Karpas-422 (cell line): ENCODE results near the gene PTGES3. TPM values are rescaled to one million over a fixed set of nuclear protein-coding genes. Genes with fewer than 3 reads are reported as not detected.
"Not testable (repeated sequence)": the region's sequence is repeated elsewhere in the genome, so short reads cannot be mapped to it uniquely, and the experiment has no call there.

ENCODE experiments used
- DNase-seq: peaks from one replicate; pipeline ENCODE4 v3.0.0-alpha.2; 2015
- H2AFZ ChIP-seq: fragments of 200-600 bp; sonication (generic); 2 replicates; pipeline ENCODE4 v1.6.1; 2014; ENCODE audit warnings: antibody characterized with exemption, low read length, mixed read lengths
- H3K27ac ChIP-seq: fragments of 200-600 bp; sonication (generic); 2 replicates; pipeline ENCODE4 v1.5.1; 2014; ENCODE audit warnings: mild to moderate bottlenecking, low read length, moderate library complexity
- H3K27me3 ChIP-seq: fragments of 200-600 bp; sonication (generic); 2 replicates; pipeline ENCODE4 v1.6.1; 2014; ENCODE audit warnings: low read length, mixed read lengths
- H3K36me3 ChIP-seq: fragments of 200-600 bp; sonication (generic); 2 replicates; pipeline ENCODE4 v1.6.1; 2014; ENCODE audit warnings: low read length, mixed read lengths; ENCODE audit not compliant: insufficient read depth
- H3K4me1 ChIP-seq: fragments of 200-600 bp; sonication (generic); 2 replicates; pipeline ENCODE4 v1.6.1; 2014; ENCODE audit warnings: mild to moderate bottlenecking, low read length, mixed read lengths
- H3K4me2 ChIP-seq: fragments of 200-600 bp; sonication (generic); 2 replicates; pipeline ENCODE4 v1.6.1; 2014; ENCODE audit warnings: low read length, low read depth, mild to moderate bottlenecking; ENCODE audit not compliant: poor library complexity, severe bottlenecking
- H3K4me3 ChIP-seq: fragments of 200-600 bp; sonication (generic); 2 replicates; pipeline ENCODE4 v1.5.1; 2014; ENCODE audit warnings: mild to moderate bottlenecking, antibody characterized with exemption, low read length, mixed read lengths
- H3K79me2 ChIP-seq: fragments of 200-600 bp; sonication (generic); 2 replicates; pipeline ENCODE4 v1.6.1; 2014; ENCODE audit warnings: mild to moderate bottlenecking, low read length, mixed read lengths
- H3K9ac ChIP-seq: fragments of 200-600 bp; sonication (generic); 2 replicates; pipeline ENCODE4 v1.6.0; 2014; ENCODE audit warnings: low read length
- H3K9me2 ChIP-seq: fragments of 200-600 bp; sonication (generic), shearing (Covaris generic); replicated peaks from 2 replicates; pipeline ENCODE4 v1.6.0; 2014; ENCODE audit warnings: mild to moderate bottlenecking, low read length, moderate library complexity; ENCODE audit not compliant: insufficient read depth
- H3K9me3 ChIP-seq: fragments of 300-700, 200-600 bp; sonication (generic); 2 replicates; pipeline ENCODE4 v1.6.1; 2014; ENCODE audit warnings: low read length, mixed read lengths
- H4K20me1 ChIP-seq: fragments of 200-600 bp; sonication (generic); 2 replicates; pipeline ENCODE4 v1.6.1; 2014; ENCODE audit warnings: mild to moderate bottlenecking, antibody characterized with exemption, low read length, low read depth; ENCODE audit not compliant: insufficient read depth
- total RNA-seq: library from RNA; depleted of rRNA; stranded (reverse); fragments of >200 nt; shearing (Covaris generic); gene quantifications from 2 replicates; pipeline ENCODE4 v1.2.3, GENCODE V29; 2014; ENCODE audit warnings: low replicate concordance

Gene PTGES3
- total RNA-seq, 1 experiment from 2014 or later, result 126 TPM

GRCh38 chr12:56658921-56659320, 29.2 kb downstream of the PTGES3 start:
- H4K20me1 ChIP-seq, result no peaks in the 10 kb centered on the region
- DNase-seq, result peak; percentile 84
- no peaks in the 10 kb centered on the region for H3K27me3 ChIP-seq
- no peaks in the 10 kb centered on the region; the same call in 1 of the 2 replicates for H3K9me3 ChIP-seq
- H2AFZ ChIP-seq, result no peak overlapping the region
- peak overlapping the region; percentile 68 for H3K27ac ChIP-seq
- peak overlapping the region; percentile 7; the same call in 1 of the 2 replicates for H3K9ac ChIP-seq
- H3K36me3 ChIP-seq, result no peaks in the 10 kb centered on the region
- H3K79me2 ChIP-seq, result no peaks in the 10 kb centered on the region
- H3K4me1 ChIP-seq, result peaks cover 37% of the 10 kb centered on the region
- H3K4me3 ChIP-seq, result no peak overlapping the region; the same call in 1 of the 2 replicates
- H3K9me2 ChIP-seq, result no peaks in the 10 kb centered on the region
- peak overlapping the region; percentile 49 for H3K4me2 ChIP-seq

GRCh38 chr12:56657416-56658379, 30.4 kb downstream of the PTGES3 start:
- Histone ChIP-seq H3K9ac (no peak overlapping the region), H3K9me3 (peaks cover 5% of the 10 kb centered on the region), H4K20me1 (no peaks in the 10 kb centered on the region), H3K79me2 (no peaks in the 10 kb centered on the region), H3K36me3 (no peaks in the 10 kb centered on the region), H3K4me2 (no peak overlapping the region), H3K9me2 (no peaks in the 10 kb centered on the region), H3K4me3 (no peak overlapping the region), H2AFZ (no peak overlapping the region), H3K27me3 (no peaks in the 10 kb centered on the region), H3K27ac (no peak overlapping the region; the same call in 1 of the 2 replicates), H3K4me1 (peaks cover 37% of the 10 kb centered on the region)
- peak; percentile 55 for DNase-seq

GRCh38 chr12:56653781-56654180, 34.3 kb downstream of the PTGES3 start:
- not testable (repeated sequence) for DNase-seq, H3K79me2 ChIP-seq, H3K9me2 ChIP-seq, H3K27ac ChIP-seq, H3K36me3 ChIP-seq, H3K4me3 ChIP-seq, H3K9ac ChIP-seq, H3K9me3 ChIP-seq, H4K20me1 ChIP-seq, H2AFZ ChIP-seq, H3K4me2 ChIP-seq, H3K27me3 ChIP-seq
- H3K4me1 ChIP-seq, result peaks cover 10% of the 10 kb centered on the region

- Histone ChIP-seq H3K36me3 (peaks cover 24% of the 10 kb centered on the region), H3K79me2 (peaks cover 27% of the 10 kb centered on the region), H4K20me1 (peaks cover 16% of the 10 kb centered on the region), H3K4me1 (peaks cover 23% of the 10 kb centered on the region)
- not testable (repeated sequence) for H3K9me3 ChIP-seq, H3K4me2 ChIP-seq, H3K27ac ChIP-seq, H3K9me2 ChIP-seq, H3K9ac ChIP-seq, H3K27me3 ChIP-seq, H3K4me3 ChIP-seq, H2AFZ ChIP-seq, DNase-seq
Measured at GRCh38 chr12:56648023-56648422, 40.1 kb downstream of the PTGES3 start.

GRCh38 chr12:56645717-56646446, 42.2 kb downstream of the PTGES3 start, which contains the start of gene ATP5F1B:
ATP5F1B (minus strand) TSS chr12:56645984; CDS start chr12:56645963, 21 bp downstream.
- Histone ChIP-seq H3K4me3 (peak within 1 kb of the TSS; percentile 97), H3K79me2 (peaks cover 37% of the 10 kb centered on the region), H3K4me2 (peak within 1 kb of the TSS; percentile 83)

GRCh38 chr12:56645201-56645716, 42.8 kb downstream of the PTGES3 start:
- no peak overlapping the region for H2AFZ ChIP-seq
- H3K9me3 ChIP-seq, result no peaks in the 10 kb centered on the region
- peak overlapping the region; percentile 90 for H3K27ac ChIP-seq
- H3K36me3 ChIP-seq, result peaks cover 39% of the 10 kb centered on the region
- peaks cover 29% of the 10 kb centered on the region for H4K20me1 ChIP-seq
- peak overlapping the region; percentile 93 for H3K9ac ChIP-seq
- DNase-seq, result peak; percentile 64
- H3K9me2 ChIP-seq, result no peaks in the 10 kb centered on the region
- H3K4me3 ChIP-seq, result peak overlapping the region; percentile 97
- peaks cover 37% of the 10 kb centered on the region for H3K79me2 ChIP-seq
- no peaks in the 10 kb centered on the region for H3K27me3 ChIP-seq
- H3K4me1 ChIP-seq, result peaks cover 23% of the 10 kb centered on the region
- H3K4me2 ChIP-seq, result peak overlapping the region; percentile 83

More at GRCh38 chr12:56645717-56646446, 42.2 kb downstream of the PTGES3 start, which contains the start of gene ATP5F1B:
- Histone ChIP-seq H3K9me3 (no peaks in the 10 kb centered on the region), H3K36me3 (peaks cover 36% of the 10 kb centered on the region), H2AFZ (peak within 1 kb of the TSS; percentile 34; the same call in 1 of the 2 replicates), H3K9ac (peak within 1 kb of the TSS; percentile 93), H3K4me1 (peaks cover 23% of the 10 kb centered on the region), H3K27me3 (no peaks in the 10 kb centered on the region), H3K27ac (peak within 1 kb of the TSS; percentile 90), H3K9me2 (no peaks in the 10 kb centered on the region), H4K20me1 (peaks cover 29% of the 10 kb centered on the region)
- peak; percentile 99 for DNase-seq

GRCh38 chr12:56644654-56645053, 43.4 kb downstream of the PTGES3 start:
- peaks cover 29% of the 10 kb centered on the region for H4K20me1 ChIP-seq
- H3K4me1 ChIP-seq, result peaks cover 23% of the 10 kb centered on the region
- H3K4me2 ChIP-seq, result peak overlapping the region; percentile 83
- peak overlapping the region; percentile 90 for H3K27ac ChIP-seq
- no peaks in the 10 kb centered on the region for H3K9me2 ChIP-seq
- DNase-seq, result no peak
- H3K27me3 ChIP-seq, result no peaks in the 10 kb centered on the region
- H3K4me3 ChIP-seq, result peak overlapping the region; percentile 97
- H3K9me3 ChIP-seq, result no peaks in the 10 kb centered on the region
- H3K9ac ChIP-seq, result peak overlapping the region; percentile 93
- H2AFZ ChIP-seq, result no peak overlapping the region
- peaks cover 43% of the 10 kb centered on the region for H3K36me3 ChIP-seq
- H3K79me2 ChIP-seq, result peaks cover 37% of the 10 kb centered on the region
